ENCODE data around the gene MAF.

- no peak for TF ChIP-seq CTCF (IDR thresholded peaks at IDR 0.05; ENCODE audit: low read length)
- TF ChIP-seq EZH2phosphoT487 (IDR thresholded peaks at IDR 0.05; ENCODE audit: low read length) = no peak
- TF ChIP-seq EZH2 (optimal IDR thresholded peaks at IDR 0.05; ENCODE audit: low read depth, low read length) = no peak
These were observed 20.5 kb upstream of the MAF start for GRCh38 chr16:79621027-79621426.
